Measurements from ENCODE around the gene MTRF1. TPM values are rescaled to one million over a fixed set of nuclear protein-coding genes. Genes with fewer than 3 reads are reported as not detected.

MTRF1 gene
- total and polyA plus RNA-seq, 2 of the 8 experiments (the other 6 are each of a cell fraction or from before 2014, with no cell fraction given) = 8.0 to 19.2 TPM

DNA sequence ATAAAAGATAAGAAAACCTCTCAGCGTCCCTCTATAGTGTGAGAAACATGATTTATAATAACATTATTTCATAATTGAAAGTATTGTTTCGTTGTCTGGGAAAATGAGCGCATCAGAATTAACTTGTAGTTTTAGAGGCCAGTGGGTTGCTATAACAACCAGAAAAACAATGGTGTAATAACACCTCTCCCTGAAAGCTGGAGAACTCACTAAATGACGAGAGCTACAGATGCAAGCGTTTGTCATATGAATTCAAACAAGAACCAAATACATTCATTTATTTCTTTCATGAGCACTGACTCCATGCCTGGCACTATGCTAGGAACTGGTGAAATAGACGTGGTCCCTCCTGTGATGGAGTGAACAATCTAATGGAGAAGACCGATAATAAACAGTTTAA lies 85.3 kb downstream of the MTRF1 start:
- no peaks in the 10 kb centered on the region for H3K4me1 ChIP-seq (replicated peaks in 1 of 4; ENCODE audit: control insufficient read depth in 3 of 4, insufficient read depth in 4 of 4, low read length in 3 of 4)
- H2BK20ac ChIP-seq (ENCODE audit: low read length) = no peak overlapping the region
- no peak overlapping the region for H3K27ac ChIP-seq (ENCODE audit: low read depth, low read length)
- DNase-seq (ENCODE audit: low read depth in 1 of 2, low spot score in 2 of 2) = no peak
- H3K79me1 ChIP-seq (ENCODE audit: low read depth, low read length) = no peaks in the 10 kb centered on the region
- ChIA-PET CTCF (ENCODE audit: partially characterized antibody) (no interaction called here), POLR2A (ENCODE audit: partially characterized antibody) (interaction anchor here (1.8 kb wide), 1 partner anchor 117 kb away, joined by 6 read pairs; the partner anchor contains the start of gene WBP4)
- H2BK15ac ChIP-seq (ENCODE audit: low read length) = no peak overlapping the region
- no peak overlapping the region for H3K4me3 ChIP-seq (ENCODE audit: extremely low read depth in 1 of 4, insufficient read depth in 2 of 4, low read depth in 3 of 4, low read length in 4 of 4)
- no peaks in the 10 kb centered on the region for H3K23me2 ChIP-seq (ENCODE audit: low read depth, low read length)
- no peak overlapping the region for H3K18ac ChIP-seq (ENCODE audit: extremely low read depth, low read length)
- no peak for FAIRE-seq
- H3K36me3 ChIP-seq (ENCODE audit: control insufficient read depth in 2 of 4, insufficient read depth in 4 of 4, low read length in 3 of 4) = no peaks in the 10 kb centered on the region; a peak in 1 of 8 replicates
- H2BK5ac ChIP-seq (ENCODE audit: low read depth, low read length) = no peak overlapping the region
- no peak overlapping the region for H3K23ac ChIP-seq (ENCODE audit: insufficient read length)
- 88% methylated on average over 7 of the region's 7 CpGs; no CpG with 5 or more reads in 1 of the 2 experiments for WGBS, 2 experiments (ENCODE audit: extremely low coverage in 1 of 2, insufficient coverage in 1 of 2, insufficient read length in 1 of 2, insufficient replicate concordance in 2 of 2, low coverage in 1 of 2, low lambda C conversion rate in 2 of 2, missing lambda C conversion rate in 1 of 2)
- H3K4ac ChIP-seq (replicated peaks; ENCODE audit: insufficient read length, low read depth, low read length) = no peak overlapping the region
- peaks cover 12 to 14% of the 10 kb centered on the region in 2 experiments; a peak in 3 of 4 replicates for H3K9me3 ChIP-seq (ENCODE audit: insufficient read depth in 2 of 2, low read depth in 1 of 2, low read length in 1 of 2)
- no peak overlapping the region for H2AK5ac ChIP-seq (ENCODE audit: low read depth, low read length)
- no peak overlapping the region for H2AFZ ChIP-seq (ENCODE audit: low read length)
- H3K56ac ChIP-seq (replicated peaks; ENCODE audit: insufficient read length, low read depth, low read length) = no peak overlapping the region
- H4K20me1 ChIP-seq (replicated peaks in 1 of 2; ENCODE audit: control insufficient read depth in 1 of 2, insufficient read depth in 2 of 2, low read length in 2 of 2) = no peaks in the 10 kb centered on the region
- no peak overlapping the region for H4K8ac ChIP-seq (ENCODE audit: extremely low read depth, insufficient read depth, low read length)
- H3K14ac ChIP-seq (ENCODE audit: insufficient read length) = no peak overlapping the region
- no peaks in the 10 kb centered on the region for H3K79me2 ChIP-seq (ENCODE audit: control insufficient read depth in 1 of 2, insufficient read depth in 2 of 2, low read length in 2 of 2)
- H2BK12ac ChIP-seq (ENCODE audit: low read depth, low read length) = no peak overlapping the region
- H2BK120ac ChIP-seq (replicated peaks; ENCODE audit: low read depth, low read length) = no peak overlapping the region
- no peak overlapping the region for H4K91ac ChIP-seq (replicated peaks; ENCODE audit: insufficient read length, low read length)
- H3K27me3 ChIP-seq (replicated peaks in 1 of 4; ENCODE audit: control insufficient read depth in 3 of 4, extremely low read depth in 1 of 4, insufficient read depth in 3 of 4, low read length in 3 of 4) = no peaks in the 10 kb centered on the region
- no peak overlapping the region for H3K9ac ChIP-seq (replicated peaks in 1 of 4; ENCODE audit: extremely low read depth in 1 of 4, low read depth in 3 of 4, low read length in 3 of 4)
- no peak overlapping the region for H3K4me2 ChIP-seq (ENCODE audit: insufficient read depth in 1 of 2, low read depth in 2 of 2, low read length in 2 of 2)
- TF ChIP-seq SUZ12 (IDR thresholded peaks at IDR 0.05; ENCODE audit: low read length) = no peak
- TF ChIP-seq POU5F1 (IDR thresholded peaks at IDR 0.05; ENCODE audit: low read depth, low read length) = no peak
- no peak for TF ChIP-seq SIX5 (IDR thresholded peaks at IDR 0.05; ENCODE audit: low read depth, low read length)
- TF ChIP-seq RNF2 (IDR thresholded peaks at IDR 0.05; ENCODE audit: borderline replicate concordance, low read depth, low read length, missing control alignments, poor library complexity, severe bottlenecking) = no peak
- TF ChIP-seq POLR2AphosphoS5 (IDR thresholded peaks at IDR 0.05; ENCODE audit: low read depth, low read length) = no peak
- TF ChIP-seq PHF8 (conservative IDR thresholded peaks at IDR 0.05; ENCODE audit: low read depth, low read length) = no peak
- TF ChIP-seq CHD1 (IDR thresholded peaks at IDR 0.05; ENCODE audit: low read depth, low read length) = no peak
- TF ChIP-seq NRF1 (IDR thresholded peaks at IDR 0.05; ENCODE audit: low read depth, low read length) = no peak
- no peak for TF ChIP-seq CREB1 (IDR thresholded peaks at IDR 0.05)
- TF ChIP-seq, protein P1, sequence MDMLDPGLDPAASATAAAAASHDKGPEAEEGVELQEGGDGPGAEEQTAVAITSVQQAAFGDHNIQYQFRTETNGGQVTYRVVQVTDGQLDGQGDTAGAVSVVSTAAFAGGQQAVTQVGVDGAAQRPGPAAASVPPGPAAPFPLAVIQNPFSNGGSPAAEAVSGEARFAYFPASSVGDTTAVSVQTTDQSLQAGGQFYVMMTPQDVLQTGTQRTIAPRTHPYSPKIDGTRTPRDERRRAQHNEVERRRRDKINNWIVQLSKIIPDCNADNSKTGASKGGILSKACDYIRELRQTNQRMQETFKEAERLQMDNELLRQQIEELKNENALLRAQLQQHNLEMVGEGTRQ (IDR thresholded peaks at IDR 0.05; ENCODE audit: low read length) = no peak
- TF ChIP-seq POLR2A (IDR thresholded peaks at IDR 0.05; ENCODE audit: control extremely low read depth in 1 of 2, low read depth in 2 of 2, low read length in 2 of 2) = no peak
- TF ChIP-seq EP300 (IDR thresholded peaks at IDR 0.05; ENCODE audit: borderline replicate concordance in 1 of 2, low read depth in 2 of 2, low read length in 2 of 2) = no peak
- no peak overlapping the region for H4K5ac ChIP-seq (ENCODE audit: insufficient read length, low read depth, low read length)

All from H1 (cell line).